ENCODE data around the gene NUDCD3.

NUDCD3 gene

DNA sequence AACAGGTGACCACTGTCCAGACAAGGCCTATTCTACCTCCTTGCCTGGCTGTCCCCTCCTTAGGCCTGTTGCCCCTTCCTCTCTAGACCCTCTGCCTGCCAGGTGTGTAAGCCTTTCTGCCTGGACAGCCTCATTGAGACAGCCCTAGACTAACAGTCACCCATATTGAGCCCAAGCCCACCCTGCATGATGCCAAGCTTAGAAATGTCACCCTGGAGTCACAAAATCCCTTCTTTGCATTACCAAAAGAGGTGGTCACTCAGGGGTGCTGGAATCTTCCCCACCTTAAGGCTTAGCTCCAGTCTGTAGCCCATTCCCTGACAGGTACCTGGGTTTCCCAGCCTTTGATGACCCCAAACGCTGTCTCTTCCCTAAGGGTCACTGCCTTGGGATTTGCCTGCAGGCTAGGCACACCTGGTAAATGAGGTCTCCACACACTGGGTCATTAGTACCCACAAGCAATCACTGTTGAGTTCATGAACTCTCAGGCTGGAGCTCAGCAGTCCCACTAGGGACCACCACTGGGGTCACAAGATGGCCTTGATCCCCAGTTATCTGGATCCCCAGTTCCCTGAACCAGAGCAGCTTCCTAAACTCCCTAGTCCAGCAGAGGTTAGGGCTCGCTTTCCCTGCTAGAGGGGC is 110.1 kb downstream of the NUDCD3 start:
- TF ChIP-seq, protein P1, sequence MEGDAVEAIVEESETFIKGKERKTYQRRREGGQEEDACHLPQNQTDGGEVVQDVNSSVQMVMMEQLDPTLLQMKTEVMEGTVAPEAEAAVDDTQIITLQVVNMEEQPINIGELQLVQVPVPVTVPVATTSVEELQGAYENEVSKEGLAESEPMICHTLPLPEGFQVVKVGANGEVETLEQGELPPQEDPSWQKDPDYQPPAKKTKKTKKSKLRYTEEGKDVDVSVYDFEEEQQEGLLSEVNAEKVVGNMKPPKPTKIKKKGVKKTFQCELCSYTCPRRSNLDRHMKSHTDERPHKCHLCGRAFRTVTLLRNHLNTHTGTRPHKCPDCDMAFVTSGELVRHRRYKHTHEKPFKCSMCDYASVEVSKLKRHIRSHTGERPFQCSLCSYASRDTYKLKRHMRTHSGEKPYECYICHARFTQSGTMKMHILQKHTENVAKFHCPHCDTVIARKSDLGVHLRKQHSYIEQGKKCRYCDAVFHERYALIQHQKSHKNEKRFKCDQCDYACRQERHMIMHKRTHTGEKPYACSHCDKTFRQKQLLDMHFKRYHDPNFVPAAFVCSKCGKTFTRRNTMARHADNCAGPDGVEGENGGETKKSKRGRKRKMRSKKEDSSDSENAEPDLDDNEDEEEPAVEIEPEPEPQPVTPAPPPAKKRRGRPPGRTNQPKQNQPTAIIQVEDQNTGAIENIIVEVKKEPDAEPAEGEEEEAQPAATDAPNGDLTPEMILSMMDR (conservative IDR thresholded peaks at IDR 0.05; ENCODE audit: control insufficient read depth, insufficient read depth, low read depth, low read length), result no peak
- no peak for DNase-seq (ENCODE audit: low read depth)
- no peak overlapping the region for H3K4me3 ChIP-seq (ENCODE audit: control insufficient read depth, low read depth, low read length)

DNA sequence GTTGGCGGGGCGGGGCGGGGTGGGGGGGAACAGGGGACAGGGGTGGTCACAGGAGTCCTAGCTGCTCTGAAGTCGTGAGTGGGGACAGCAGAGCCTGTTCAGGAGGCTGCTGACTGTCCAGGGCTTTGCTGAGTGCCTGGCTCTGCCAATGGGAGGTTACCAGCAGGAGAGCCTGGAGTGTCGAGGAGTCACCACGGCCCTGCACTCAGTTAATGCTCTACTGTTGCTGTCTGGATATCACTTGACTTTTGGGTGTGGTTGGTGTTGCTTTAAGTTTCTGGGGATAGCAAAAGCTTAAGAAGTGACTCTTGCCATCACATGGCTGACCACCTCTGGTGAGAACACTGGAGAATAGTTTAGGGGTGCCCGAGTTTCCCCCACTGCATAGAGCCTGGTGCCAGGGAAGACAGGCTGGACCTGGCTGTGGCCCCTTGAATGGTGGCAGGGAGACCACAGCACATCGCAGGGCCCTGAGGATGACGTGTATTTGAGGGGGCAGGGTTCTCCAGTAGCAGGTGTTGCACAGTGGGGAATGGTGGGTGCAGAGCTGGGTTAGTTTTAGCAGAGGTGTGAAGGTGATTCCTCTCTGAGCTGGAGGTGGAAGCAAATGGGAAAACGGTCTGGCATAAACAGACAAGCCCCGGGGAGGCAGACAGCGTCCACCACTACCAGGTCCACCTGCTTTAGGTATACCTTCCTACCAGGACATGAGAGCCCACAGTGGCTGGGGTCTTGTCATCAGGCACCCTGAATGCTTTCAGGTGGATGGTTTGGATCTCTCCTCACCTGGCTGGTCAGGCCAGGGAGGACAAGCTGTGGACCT is 110.9 kb downstream of the NUDCD3 start:
- peak; percentile 43 for DNase-seq (ENCODE audit: low read depth)
- TF ChIP-seq, protein P1 (conservative IDR thresholded peaks at IDR 0.05; ENCODE audit: control insufficient read depth, insufficient read depth, low read depth, low read length), result no peak

DNA sequence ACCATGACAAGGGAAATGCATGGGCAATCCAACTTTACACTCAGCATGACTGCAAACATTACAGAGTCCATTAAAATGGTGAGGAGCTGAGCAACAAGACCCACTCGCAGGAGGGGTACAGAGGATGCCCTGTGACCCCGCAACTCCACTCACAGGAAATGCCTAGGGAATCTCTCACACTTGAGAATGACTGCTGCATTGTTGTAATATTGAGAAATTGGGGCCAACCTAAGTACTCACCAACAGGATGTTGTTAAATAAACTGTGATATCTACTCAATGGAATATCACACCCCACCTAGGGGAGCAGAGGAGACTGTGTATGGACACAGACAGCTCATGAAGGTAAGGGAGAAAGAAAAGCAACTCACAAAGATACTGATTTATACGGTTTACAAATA is 111.7 kb downstream of the NUDCD3 start:
- no peak overlapping the region for H3K4me3 ChIP-seq (ENCODE audit: control insufficient read depth, low read depth, low read length)
- TF ChIP-seq, protein P1 (conservative IDR thresholded peaks at IDR 0.05; ENCODE audit: control insufficient read depth, insufficient read depth, low read depth, low read length), result no peak
- DNase-seq (ENCODE audit: low read depth), result peak; percentile 84

More for the DNA sequence above, 110.9 kb downstream of the NUDCD3 start:
- no peak overlapping the region for H3K4me3 ChIP-seq (ENCODE audit: control insufficient read depth, low read depth, low read length)

DNA sequence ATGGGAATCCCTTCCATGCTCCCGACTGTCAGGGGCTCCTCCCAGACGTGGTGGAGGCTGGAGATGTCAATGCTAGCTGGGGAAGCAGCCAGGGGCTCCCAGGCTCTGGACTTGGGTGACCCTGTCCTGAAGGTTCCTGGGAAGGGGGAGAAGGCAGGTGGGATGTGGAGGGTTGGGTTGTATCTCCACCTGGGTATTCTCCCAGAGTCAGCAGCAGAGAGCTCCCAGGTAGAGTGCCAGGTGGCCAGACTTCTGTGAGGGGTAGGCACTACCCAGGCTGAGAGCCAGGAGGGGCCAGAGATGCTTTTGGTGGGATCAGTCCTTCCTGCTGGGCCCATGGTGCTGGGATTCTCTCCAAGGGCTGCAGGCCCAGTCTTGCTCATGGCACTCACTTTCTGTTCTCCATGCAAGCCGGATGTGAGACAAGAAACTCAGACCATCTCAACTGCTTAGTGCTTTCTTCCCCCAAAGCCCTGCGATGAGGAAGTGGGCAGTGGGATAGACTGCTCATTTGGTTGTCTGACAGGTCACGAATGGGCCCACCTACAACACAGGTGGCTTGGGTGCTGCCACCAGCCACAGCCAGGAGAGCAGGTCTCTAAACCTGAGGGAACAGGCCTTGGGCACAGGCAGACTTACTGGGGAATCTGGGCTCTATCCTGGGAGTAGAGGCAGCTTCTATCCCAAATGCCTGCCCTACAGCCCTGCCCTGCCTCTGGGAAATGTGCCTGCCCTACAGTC is 112.6 kb downstream of the NUDCD3 start:
- DNase-seq (ENCODE audit: low read depth), result no peak
- no peak overlapping the region for H3K4me3 ChIP-seq (ENCODE audit: control insufficient read depth, low read depth, low read length)
- TF ChIP-seq, protein P1 (conservative IDR thresholded peaks at IDR 0.05; ENCODE audit: control insufficient read depth, insufficient read depth, low read depth, low read length), result no peak

DNA sequence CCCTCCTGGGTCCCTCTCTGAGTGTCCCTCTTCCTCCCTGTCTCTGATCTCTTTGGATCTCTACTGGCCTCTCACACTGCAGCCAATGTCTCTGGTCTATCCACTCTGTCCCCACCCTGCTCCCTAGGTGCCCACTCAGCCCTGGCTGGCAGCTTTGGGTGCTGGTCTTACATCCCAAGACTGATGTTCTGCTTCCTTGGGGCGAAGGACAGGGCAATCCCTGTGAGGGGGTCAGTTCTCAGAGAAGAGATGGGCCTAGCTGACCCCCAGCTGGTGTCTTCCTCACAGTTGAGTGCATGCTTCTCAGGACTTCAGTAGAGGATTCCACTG is 113.4 kb downstream of the NUDCD3 start:
- no peak overlapping the region for H3K4me3 ChIP-seq (ENCODE audit: control insufficient read depth, low read depth, low read length)
- no peak for DNase-seq (ENCODE audit: low read depth)
- TF ChIP-seq, protein P1 (conservative IDR thresholded peaks at IDR 0.05; ENCODE audit: control insufficient read depth, insufficient read depth, low read depth, low read length), result no peak

DNA sequence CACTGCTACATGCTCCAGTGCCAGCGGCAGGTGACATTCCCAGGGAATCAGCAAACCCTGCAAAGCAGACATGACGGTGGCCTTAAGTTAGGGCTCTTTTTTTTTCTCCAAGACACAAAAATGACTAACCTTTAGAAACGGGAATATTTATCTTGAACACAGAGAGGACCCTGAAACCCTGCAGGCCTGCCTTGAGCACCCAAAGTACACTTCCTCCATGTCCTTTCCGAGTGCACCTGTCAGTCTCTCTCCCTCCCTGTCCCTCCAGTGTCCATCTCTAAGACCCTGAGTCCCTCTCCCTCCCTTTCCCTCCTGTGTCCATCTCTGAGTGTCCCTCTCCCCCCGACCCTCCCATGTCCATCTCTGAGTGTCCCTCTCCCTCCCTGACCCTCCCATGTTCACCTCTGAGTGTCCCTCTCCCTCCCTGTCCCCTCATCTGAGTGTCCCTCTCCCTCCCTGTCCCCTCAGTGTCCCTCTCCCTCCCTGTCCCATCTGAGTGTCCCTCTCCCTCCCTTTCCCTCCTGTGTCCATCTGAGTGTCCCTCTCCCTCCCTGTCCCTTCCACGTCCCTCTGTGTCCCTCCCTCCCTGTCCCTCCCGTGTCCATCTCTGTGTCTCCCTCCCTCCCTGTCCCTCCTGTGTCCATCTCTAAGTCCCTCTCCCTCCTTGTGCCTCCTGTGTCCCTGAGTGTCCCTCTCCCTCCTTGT is 113.9 kb downstream of the NUDCD3 start:
- no peak for DNase-seq (ENCODE audit: low read depth)
- H3K4me3 ChIP-seq (ENCODE audit: control insufficient read depth, low read depth, low read length), result no peak overlapping the region
- TF ChIP-seq, protein P1 (conservative IDR thresholded peaks at IDR 0.05; ENCODE audit: control insufficient read depth, insufficient read depth, low read depth, low read length), result no peak
